Measurements from ENCODE around the gene ASAH2.
A peak's percentile ranks its signal among the peaks of the same experiment; 100 is the strongest.
"Not testable (repeated sequence)": the region's sequence is repeated elsewhere in the genome, so short reads cannot be mapped to it uniquely, and the experiment has no call there.

Gene ASAH2

GRCh38 chr10:50244201-50244600 is 7.1 kb downstream of the ASAH2 start:
- in situ Hi-C loops (cut with HindIII; ENCODE audit: low pct_unique_long_range_greater_than_20kb, low sequenced_read_pairs) = no loop called here
- no peak for TF ChIP-seq JUND (IDR thresholded peaks at IDR 0.05; ENCODE audit: low read depth)
- no peak for DNase-seq (ENCODE audit: low read depth in 1 of 2, low spot score in 1 of 2)

GRCh38 chr10:50242777-50243176 is 8.5 kb downstream of the ASAH2 start:
- in situ Hi-C loops (cut with HindIII; ENCODE audit: low pct_unique_long_range_greater_than_20kb, low sequenced_read_pairs) = no loop called here
- TF ChIP-seq JUND (IDR thresholded peaks at IDR 0.05; ENCODE audit: low read depth) = no peak
- DNase-seq (ENCODE audit: low read depth in 1 of 2, low spot score in 1 of 2) = no peak

GRCh38 chr10:50241478-50241877 is 9.8 kb downstream of the ASAH2 start:
- DNase-seq (ENCODE audit: low read depth in 1 of 2, low spot score in 1 of 2); in situ Hi-C loops (cut with HindIII; ENCODE audit: low pct_unique_long_range_greater_than_20kb, low sequenced_read_pairs): not testable (repeated sequence)

- in situ Hi-C loops (cut with HindIII; ENCODE audit: low pct_unique_long_range_greater_than_20kb, low sequenced_read_pairs) = no loop called here
- DNase-seq (ENCODE audit: low read depth in 1 of 2, low spot score in 1 of 2) = no peak
- no peak for TF ChIP-seq JUND (IDR thresholded peaks at IDR 0.05; ENCODE audit: low read depth)
Observed at GRCh38 chr10:50234486-50234885, 16.8 kb downstream of the ASAH2 start.

GRCh38 chr10:50232261-50232639 is 19.1 kb downstream of the ASAH2 start:
- DNase-seq (ENCODE audit: low read depth in 1 of 2, low spot score in 1 of 2) = no peak
- no peak for TF ChIP-seq JUND (IDR thresholded peaks at IDR 0.05; ENCODE audit: low read depth)
- in situ Hi-C loops (cut with HindIII; ENCODE audit: low pct_unique_long_range_greater_than_20kb, low sequenced_read_pairs) = no loop called here

- no peak for TF ChIP-seq JUND (IDR thresholded peaks at IDR 0.05; ENCODE audit: low read depth)
- DNase-seq (ENCODE audit: low read depth in 1 of 2, low spot score in 1 of 2) = no peak
- in situ Hi-C loops (cut with HindIII; ENCODE audit: low pct_unique_long_range_greater_than_20kb, low sequenced_read_pairs) = no loop called here
Observed at GRCh38 chr10:50231515-50232260, 19.6 kb downstream of the ASAH2 start.

- TF ChIP-seq JUND (IDR thresholded peaks at IDR 0.05; ENCODE audit: low read depth) = no peak
- DNase-seq (ENCODE audit: low read depth in 1 of 2, low spot score in 1 of 2) = no peak
- in situ Hi-C loops (cut with HindIII; ENCODE audit: low pct_unique_long_range_greater_than_20kb, low sequenced_read_pairs) = no loop called here
Observed at GRCh38 chr10:50229460-50229859, 21.9 kb downstream of the ASAH2 start.

GRCh38 chr10:50228672-50229071 is 22.6 kb downstream of the ASAH2 start:
- no peak for DNase-seq (ENCODE audit: low read depth in 1 of 2, low spot score in 1 of 2)
- in situ Hi-C loops (cut with HindIII; ENCODE audit: low pct_unique_long_range_greater_than_20kb, low sequenced_read_pairs) = no loop called here
- TF ChIP-seq JUND (IDR thresholded peaks at IDR 0.05; ENCODE audit: low read depth) = no peak

- TF ChIP-seq JUND (IDR thresholded peaks at IDR 0.05; ENCODE audit: low read depth) = no peak
- DNase-seq (ENCODE audit: low read depth in 1 of 2, low spot score in 1 of 2) = no peak
- in situ Hi-C loops (cut with HindIII; ENCODE audit: low pct_unique_long_range_greater_than_20kb, low sequenced_read_pairs) = no loop called here
Observed at GRCh38 chr10:50226610-50227009, 24.7 kb downstream of the ASAH2 start.

GRCh38 chr10:50224330-50224952 is 26.9 kb downstream of the ASAH2 start:
- in situ Hi-C loops (cut with HindIII; ENCODE audit: low pct_unique_long_range_greater_than_20kb, low sequenced_read_pairs) = no loop called here
- peak; percentile 31 to 86 for DNase-seq (ENCODE audit: low read depth in 1 of 2, low spot score in 1 of 2)

GRCh38 chr10:50222199-50222598 is 29.1 kb downstream of the ASAH2 start:
- TF ChIP-seq JUND (IDR thresholded peaks at IDR 0.05; ENCODE audit: low read depth) = no peak

More at GRCh38 chr10:50224330-50224952, 26.9 kb downstream of the ASAH2 start:
- no peak for TF ChIP-seq JUND (IDR thresholded peaks at IDR 0.05; ENCODE audit: low read depth)

GRCh38 chr10:50221470-50221869 is 29.8 kb downstream of the ASAH2 start:
- in situ Hi-C loops (cut with HindIII; ENCODE audit: low pct_unique_long_range_greater_than_20kb, low sequenced_read_pairs) = no loop called here
- no peak for DNase-seq (ENCODE audit: low read depth in 1 of 2, low spot score in 1 of 2)
- TF ChIP-seq JUND (IDR thresholded peaks at IDR 0.05; ENCODE audit: low read depth) = no peak

More at GRCh38 chr10:50222199-50222598, 29.1 kb downstream of the ASAH2 start:
- in situ Hi-C loops (cut with HindIII; ENCODE audit: low pct_unique_long_range_greater_than_20kb, low sequenced_read_pairs) = no loop called here
- no peak for DNase-seq (ENCODE audit: low read depth in 1 of 2, low spot score in 1 of 2)

GRCh38 chr10:50219646-50220045 is 31.7 kb downstream of the ASAH2 start:
- no peak for TF ChIP-seq JUND (IDR thresholded peaks at IDR 0.05; ENCODE audit: low read depth)
- DNase-seq (ENCODE audit: low read depth in 1 of 2, low spot score in 1 of 2) = no peak
- in situ Hi-C loops (cut with HindIII; ENCODE audit: low pct_unique_long_range_greater_than_20kb, low sequenced_read_pairs) = no loop called here
